Ammon's horn (tissue), 1 donor: Measurements from ENCODE around the gene TMEM237.
A peak's percentile ranks its signal among the peaks of the same experiment; 100 is the strongest.

Source experiments
- DNase-seq: peaks from one replicate; pipeline ENCODE4 v3.0.0-alpha.2; 2016; ENCODE audit warnings: low spot score

Gene TMEM237

GRCh38 chr2:201642086-201642578 is 1.2 kb downstream of the TMEM237 start:
- DNase-seq = peak; percentile 70

- no peak for DNase-seq
These were observed 4.1 kb downstream of the TMEM237 start for GRCh38 chr2:201639205-201639604.

DNA sequence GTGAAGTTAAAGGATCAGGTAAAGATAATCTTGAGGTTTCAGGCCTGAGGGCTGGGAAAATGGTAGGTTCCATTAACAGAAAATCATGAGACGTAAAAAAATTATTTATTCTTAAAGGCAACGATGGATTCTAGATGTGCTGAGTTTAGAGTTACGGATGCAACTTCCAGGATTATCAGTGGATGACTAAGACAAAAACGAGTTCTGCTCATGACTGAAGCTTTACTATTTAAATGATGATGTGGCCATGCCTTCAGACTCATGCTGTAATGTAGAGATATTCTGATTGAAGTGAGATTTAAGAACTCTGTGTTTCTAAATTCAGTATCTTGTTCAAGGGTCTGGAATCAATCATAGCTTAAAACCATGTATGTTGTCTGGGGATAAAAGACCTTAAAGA is 5.0 kb downstream of the TMEM237 start:
- DNase-seq = no peak

DNA sequence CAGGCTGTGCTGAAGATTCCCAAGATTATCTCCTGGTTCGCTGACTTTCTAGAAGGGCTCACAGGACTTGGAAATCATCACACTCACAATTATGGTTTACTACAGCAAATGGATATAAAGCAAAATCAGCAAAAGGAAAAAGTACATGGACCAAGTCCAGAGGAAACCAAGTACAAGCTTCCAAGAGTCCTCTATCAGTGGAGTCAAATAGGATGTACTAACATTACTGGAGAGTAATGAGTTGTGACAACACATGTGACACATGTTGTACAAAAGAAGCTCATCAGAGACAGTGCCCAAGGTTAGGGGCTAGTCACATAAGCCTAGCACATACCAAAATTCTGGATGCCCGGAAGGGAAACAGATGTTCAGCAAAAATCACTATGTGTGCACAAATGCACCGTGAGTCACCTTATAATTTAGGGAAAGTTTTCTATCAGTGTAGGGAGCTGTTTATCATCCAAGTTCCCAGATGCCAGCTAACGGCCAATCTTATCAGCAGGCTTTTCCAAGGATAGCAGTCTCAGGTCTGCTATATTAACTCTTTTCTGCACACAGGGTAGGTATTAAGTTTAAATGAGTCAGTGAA is 9.5 kb downstream of the TMEM237 start:
- DNase-seq = no peak

GRCh38 chr2:201631041-201631440 is 12.3 kb downstream of the TMEM237 start:
- no peak for DNase-seq

DNA sequence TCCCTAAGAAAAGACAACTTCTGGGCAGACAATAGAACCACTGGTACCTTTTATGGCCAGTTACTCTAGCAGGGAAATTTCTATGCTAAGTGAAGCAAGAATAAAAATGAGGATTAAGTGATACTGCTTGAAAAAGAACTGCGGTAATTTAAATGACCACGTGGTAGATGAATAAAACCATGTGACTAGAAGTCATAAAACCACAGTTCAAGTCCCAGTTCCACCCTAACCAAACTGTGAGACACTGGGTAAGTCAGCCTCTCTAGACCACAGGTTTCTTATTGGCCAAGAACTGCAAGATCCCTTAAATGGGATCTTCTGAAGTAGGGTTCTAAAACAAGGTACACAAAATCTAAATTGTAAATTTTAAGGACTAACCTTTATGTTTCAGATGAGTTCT is 12.7 kb downstream of the TMEM237 start:
- no peak for DNase-seq

DNA sequence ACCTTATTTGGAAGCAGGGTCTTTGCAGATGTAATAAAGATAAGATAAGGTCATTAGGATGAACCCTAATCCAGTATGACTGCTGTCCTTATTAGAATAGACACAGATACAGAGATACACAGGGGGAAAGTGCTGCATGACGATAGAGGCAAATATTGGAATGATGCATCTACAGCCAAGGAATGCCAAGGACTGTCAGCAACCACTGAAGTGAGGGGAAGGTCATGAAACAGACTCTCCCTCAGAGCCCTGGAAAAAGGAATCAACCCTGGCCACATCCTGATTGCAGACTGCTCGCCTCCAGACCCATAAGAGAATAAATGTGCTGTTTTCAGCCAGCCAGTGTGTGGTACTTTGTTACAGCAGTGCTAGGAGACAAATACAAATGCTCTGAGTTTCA is 14.8 kb downstream of the TMEM237 start:
- DNase-seq = no peak

DNA sequence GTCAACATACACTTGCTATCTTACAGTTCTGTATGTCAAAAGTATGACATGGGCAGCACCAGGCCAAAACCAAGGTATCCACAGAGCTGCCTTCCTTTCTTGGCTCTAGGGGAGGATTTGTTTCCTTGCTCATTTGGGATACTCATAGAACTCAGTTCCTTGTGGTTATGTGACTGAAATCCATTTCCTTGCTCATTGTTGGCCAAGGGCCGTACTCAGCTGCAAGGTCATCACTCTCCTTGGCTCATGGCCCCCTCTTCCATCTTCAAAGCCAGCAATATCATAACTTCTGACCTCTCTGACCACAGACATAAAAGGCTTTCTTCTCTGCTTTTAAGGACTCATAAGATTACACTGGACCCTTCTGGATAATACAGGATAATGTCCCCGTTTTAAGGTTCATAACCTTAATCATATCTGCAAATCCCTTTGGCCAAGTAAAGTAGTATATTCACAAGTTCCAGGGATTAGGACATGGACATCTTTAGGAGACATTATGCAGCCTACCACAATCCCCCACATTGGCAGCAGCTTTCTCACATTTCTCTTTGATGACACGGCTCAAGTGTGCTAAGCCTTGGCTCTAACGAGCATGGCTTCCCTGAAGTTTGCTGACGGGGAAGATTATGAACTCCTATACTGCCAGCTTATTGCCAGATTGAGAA is 20.9 kb downstream of the TMEM237 start:
- DNase-seq = no peak

- DNase-seq = no peak
These were observed 21.9 kb downstream of the TMEM237 start for GRCh38 chr2:201621293-201621999.

DNA sequence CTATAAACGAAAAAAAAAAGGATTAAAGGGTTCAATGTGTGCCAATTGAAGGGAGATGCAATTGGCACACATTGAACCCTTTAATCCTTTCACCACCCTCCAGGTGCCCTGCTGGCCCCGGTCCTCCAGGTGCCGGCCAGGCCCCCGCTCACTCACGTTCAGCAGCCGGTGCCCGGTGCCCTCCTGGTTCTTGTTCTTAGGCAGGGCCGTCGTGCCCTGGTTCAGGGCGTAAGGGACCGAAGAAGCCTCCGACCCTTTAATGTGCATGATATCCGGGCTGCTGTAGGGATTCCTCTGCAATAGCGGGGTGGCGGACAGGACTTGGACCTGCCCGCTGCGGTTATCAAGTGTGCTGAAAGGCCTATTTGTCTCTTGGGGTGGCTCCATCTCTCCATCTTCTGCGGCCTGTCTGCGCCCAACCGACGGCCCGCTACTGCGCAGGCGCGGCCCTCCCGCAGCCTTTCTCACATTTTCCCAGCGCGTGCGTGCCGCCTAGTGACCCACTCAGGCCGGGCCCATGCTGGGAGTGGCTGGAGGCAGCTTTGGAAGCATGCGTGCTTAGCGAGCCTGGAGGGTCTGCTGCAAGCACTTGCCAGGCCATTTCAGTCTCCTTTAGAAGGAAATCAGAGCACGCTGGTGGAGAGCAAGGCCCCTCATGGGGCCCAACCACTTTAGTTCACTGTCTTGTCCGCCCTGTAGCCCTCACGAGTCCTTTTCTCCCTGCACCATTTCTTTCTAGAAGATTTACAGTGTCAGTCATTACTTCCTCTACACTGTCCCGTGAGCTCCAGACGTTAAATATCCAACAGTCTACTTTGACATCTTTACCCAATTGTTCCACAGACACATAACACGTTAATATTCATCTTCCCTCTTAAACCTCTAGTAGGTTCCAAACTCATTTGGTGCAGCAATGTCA is 24.3 kb downstream of the TMEM237 start:
- DNase-seq = peak; percentile 28

DNA sequence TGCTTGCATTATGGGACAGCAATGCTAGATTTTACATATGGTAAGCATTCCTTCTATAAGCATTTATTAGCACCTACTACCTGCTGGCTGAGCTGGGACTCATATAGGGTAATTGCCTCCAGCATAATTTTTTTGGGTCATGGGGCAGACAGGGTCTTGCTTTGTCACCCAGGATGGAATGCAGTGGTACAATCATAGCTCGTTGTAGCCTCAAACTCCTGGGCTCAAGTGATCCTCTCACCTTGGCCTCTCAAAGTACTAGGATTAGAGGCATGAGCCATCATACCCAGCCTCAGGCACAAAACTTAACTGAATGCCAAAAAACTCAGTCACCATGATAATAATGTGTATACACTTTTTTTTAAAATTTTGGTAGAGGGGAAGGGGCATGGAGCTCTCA is 35.3 kb downstream of the TMEM237 start:
- no peak for DNase-seq

- no peak for DNase-seq
These were observed 35.7 kb downstream of the TMEM237 start for GRCh38 chr2:201607568-201607967.

DNA sequence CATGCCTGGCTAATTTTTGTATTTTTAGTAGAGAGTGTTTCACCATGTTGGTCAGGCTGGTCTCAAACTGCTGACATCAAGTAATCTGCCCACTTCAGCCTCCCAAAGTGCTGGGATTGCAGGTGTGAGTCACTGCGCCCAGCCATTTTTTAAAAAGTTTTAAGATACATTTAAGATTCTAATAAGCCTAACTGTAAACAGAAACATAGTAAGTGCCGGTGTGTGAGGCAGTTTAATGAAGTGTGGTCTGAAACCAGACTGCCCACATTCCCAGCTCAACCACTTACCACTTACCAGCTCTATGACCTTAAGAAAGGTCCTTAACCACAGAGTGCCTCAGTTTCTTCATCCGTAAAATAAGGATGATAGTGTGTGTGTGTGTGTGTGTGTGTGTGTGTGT is 42.4 kb downstream of the TMEM237 start:
- no peak for DNase-seq

- DNase-seq = no peak
These were observed 45.9 kb downstream of the TMEM237 start for GRCh38 chr2:201597397-201597796.

DNA sequence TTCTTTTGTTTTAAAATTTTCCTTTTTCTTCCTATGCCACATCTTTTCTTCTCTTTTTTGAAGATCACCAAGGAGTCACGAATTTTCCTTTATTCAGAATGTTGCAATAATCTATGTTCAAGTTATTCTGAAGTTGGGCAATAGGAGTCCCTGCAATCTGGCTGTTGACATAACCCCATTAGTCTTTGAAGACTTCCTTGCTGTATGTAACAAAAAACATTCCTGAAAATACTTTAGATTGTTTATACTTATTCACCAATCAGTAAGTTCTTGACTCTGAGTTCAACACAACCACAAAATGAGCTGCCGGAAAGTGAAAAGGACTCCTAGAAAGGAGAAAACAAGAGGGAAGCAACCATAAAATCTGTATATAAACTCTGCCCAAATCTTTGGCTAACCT is 62.8 kb downstream of the TMEM237 start:
- DNase-seq = no peak

GRCh38 chr2:201579536-201579935 is 63.8 kb downstream of the TMEM237 start:
- DNase-seq = no peak

DNA sequence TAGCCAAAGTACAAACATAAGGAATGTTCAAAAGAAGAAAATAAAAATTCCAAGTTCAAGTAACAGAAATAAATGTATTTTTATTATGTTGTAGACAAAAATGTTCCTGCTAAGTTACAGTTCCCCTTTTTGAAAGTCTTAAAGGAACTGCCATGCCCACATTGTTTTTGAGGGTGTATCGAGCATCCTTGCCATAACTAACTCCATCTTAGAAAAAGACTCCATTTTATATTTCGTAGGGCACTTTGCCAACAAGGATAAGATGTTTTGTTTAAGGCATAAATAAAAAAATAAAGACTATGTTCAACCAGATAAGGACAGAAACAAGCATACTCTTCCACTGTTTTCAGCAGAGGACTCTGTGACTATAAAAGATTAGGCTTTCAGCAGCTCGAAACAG is 67.3 kb downstream of the TMEM237 start:
- DNase-seq = no peak

GRCh38 chr2:201574766-201575165 is 68.5 kb downstream of the TMEM237 start:
- no peak for DNase-seq

DNA sequence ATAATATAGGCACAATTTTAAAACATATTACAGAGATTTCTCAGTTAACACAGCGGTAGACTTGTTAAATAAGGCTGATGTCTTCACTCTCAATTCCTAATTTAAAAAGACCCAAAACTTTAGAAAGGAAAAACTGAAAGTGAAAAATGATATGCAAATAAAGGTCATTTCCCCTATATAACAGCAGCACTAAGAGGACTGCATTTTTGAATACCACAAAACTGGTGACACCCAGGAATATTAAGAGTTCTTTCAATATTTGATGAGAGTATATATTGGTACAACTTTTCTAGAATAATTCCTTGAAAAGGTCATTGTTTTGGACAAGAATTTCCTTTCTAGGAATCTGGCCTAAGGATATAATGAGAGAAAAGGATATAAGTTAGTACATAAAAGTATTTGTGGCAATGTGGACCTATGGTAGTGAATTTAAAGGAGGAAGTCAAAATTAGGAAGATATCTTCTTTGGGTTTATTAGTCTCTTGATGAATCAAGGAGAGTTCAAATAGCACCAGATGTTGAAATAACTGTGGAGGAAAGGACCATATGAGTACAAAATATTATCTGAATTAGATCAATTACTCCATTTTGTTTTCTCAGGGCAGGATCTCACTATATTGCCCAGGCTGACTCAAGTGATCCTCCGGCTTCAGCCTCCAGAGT is 70.3 kb downstream of the TMEM237 start:
- no peak for DNase-seq
